SKM-1 treated with dmso at 0.1 percent for 144 hours (cell line): ENCODE results near the gene BMP6.
"Not testable (repeated sequence)": the region's sequence is repeated elsewhere in the genome, so short reads cannot be mapped to it uniquely, and the experiment has no call there.

Source experiments
- DNase-seq: peaks from one replicate; lab custom pipeline; 2025; ENCODE audit not compliant: unreplicated experiment; lab: John Stamatoyannopoulos, UW

Gene BMP6

GRCh38 chr6:7786214-7786661 lies 60.3 kb downstream of the BMP6 start:
- no peak for DNase-seq

GRCh38 chr6:7787137-7787608 lies 61.3 kb downstream of the BMP6 start:
- no peak for DNase-seq

GRCh38 chr6:7787731-7788130 lies 61.8 kb downstream of the BMP6 start:
- no peak for DNase-seq

GRCh38 chr6:7794509-7794908 lies 68.6 kb downstream of the BMP6 start:
- no peak for DNase-seq

GRCh38 chr6:7797386-7797785 lies 71.5 kb downstream of the BMP6 start:
- no peak for DNase-seq

GRCh38 chr6:7798751-7799150 lies 72.9 kb downstream of the BMP6 start:
- DNase-seq = no peak

- DNase-seq = no peak
Measured at GRCh38 chr6:7802662-7803061, 76.8 kb downstream of the BMP6 start.

GRCh38 chr6:7803214-7803613 lies 77.3 kb downstream of the BMP6 start:
- no peak for DNase-seq

GRCh38 chr6:7805078-7805849 lies 79.4 kb downstream of the BMP6 start:
- DNase-seq = no peak

GRCh38 chr6:7805850-7806214 lies 79.9 kb downstream of the BMP6 start:
- no peak for DNase-seq

GRCh38 chr6:7806711-7807110 lies 80.8 kb downstream of the BMP6 start:
- DNase-seq = no peak

- no peak for DNase-seq
Measured at GRCh38 chr6:7809346-7809745, 83.4 kb downstream of the BMP6 start.

- DNase-seq = no peak
Measured at GRCh38 chr6:7811441-7811840, 85.5 kb downstream of the BMP6 start.

- no peak for DNase-seq
Measured at GRCh38 chr6:7812623-7813022, 86.7 kb downstream of the BMP6 start.

- no peak for DNase-seq
Measured at GRCh38 chr6:7813193-7813592, 87.3 kb downstream of the BMP6 start.

GRCh38 chr6:7813704-7814103 lies 87.8 kb downstream of the BMP6 start:
- DNase-seq = no peak

GRCh38 chr6:7815716-7816115 lies 89.8 kb downstream of the BMP6 start:
- no peak for DNase-seq

GRCh38 chr6:7817184-7817583 lies 91.3 kb downstream of the BMP6 start:
- not testable (repeated sequence) for DNase-seq

- DNase-seq = no peak
Measured at GRCh38 chr6:7818257-7819214, 92.6 kb downstream of the BMP6 start.

GRCh38 chr6:7819431-7820015 lies 93.6 kb downstream of the BMP6 start:
- no peak for DNase-seq

- no peak for DNase-seq
Measured at GRCh38 chr6:7820288-7820835, 94.5 kb downstream of the BMP6 start.
